MCF 10A (cell line): ENCODE results near the gene LIPK. TPM values are rescaled to one million over a fixed set of nuclear protein-coding genes. Genes with fewer than 3 reads are reported as not detected.

ENCODE experiments used
- BruUV-seq: library from RNA; stranded (reverse); fragments of 400-500 nt; replicated peaks from 2 replicates; lab custom pipeline; 2021; lab: Mats Ljungman, UMichigan
- CTCF ChIA-PET: fragments of 300-600 bp; sonication (Branson Sonifier 250); formaldehyde crosslinking; extraction: SDS; loops from one replicate; lab custom pipeline; 2021; ENCODE audit warnings: antibody characterized with exemption, inconsistent platforms; lab: Yijun Ruan, JAX
- POLR2A ChIA-PET: fragments of 300-600, 350-650 bp; sonication (Branson Sonifier 250); formaldehyde crosslinking; extraction: SDS; loops from one replicate; lab custom pipeline; 2020; ENCODE audit warnings: antibody characterized with exemption, inconsistent platforms; lab: Yijun Ruan, JAX
- DNase-seq: peaks from one replicate; pipeline ENCODE4 v3.0.0-alpha.2; 2018; ENCODE audit not compliant: unreplicated experiment
- H3K27ac Mint-ChIP-seq: one replicate; pipeline ENCODE4 v1.8.0; 2022; ENCODE audit warnings: mild to moderate bottlenecking, low read depth, mixed read lengths; ENCODE audit not compliant: unreplicated experiment
- H3K27me3 Mint-ChIP-seq: one replicate; pipeline ENCODE4 v1.8.0; 2022; ENCODE audit warnings: mixed read lengths; ENCODE audit not compliant: insufficient read depth, unreplicated experiment
- H3K36me3 Mint-ChIP-seq: one replicate; pipeline ENCODE4 v1.8.0; 2022; ENCODE audit warnings: mild to moderate bottlenecking, moderate library complexity, mixed read lengths; ENCODE audit not compliant: insufficient read depth, unreplicated experiment
- H3K4me1 Mint-ChIP-seq: one replicate; pipeline ENCODE4 v1.8.0; 2022; ENCODE audit warnings: mixed read lengths; ENCODE audit not compliant: insufficient read depth, unreplicated experiment
- H3K4me3 Mint-ChIP-seq: one replicate; pipeline ENCODE4 v1.8.0; 2022; ENCODE audit warnings: mild to moderate bottlenecking, moderate library complexity, mixed read lengths; ENCODE audit not compliant: unreplicated experiment
- H3K9me3 Mint-ChIP-seq: one replicate; pipeline ENCODE4 v1.8.0; 2022; ENCODE audit warnings: mixed read lengths; ENCODE audit not compliant: unreplicated experiment
- CTCF ChIP-seq: fragments of 200-600 bp; IDR thresholded peaks from one replicate; pipeline ENCODE4 v1.8.0; 2022; ENCODE audit warnings: antibody characterized with exemption, mild to moderate bottlenecking; ENCODE audit not compliant: unreplicated experiment
- intact Hi-C: fragments of 100-400 bp; cut with micrococcal nuclease; formaldehyde crosslinking; loops from 2 replicates; pipeline ENCODE4 v1.14.1; 2022
- total RNA-seq: library from RNA; stranded (reverse); gene quantifications from 2 replicates; pipeline ENCODE4 v1.2.3, GENCODE V29; 2022

The LIPK gene
- total RNA-seq, 1 experiment from 2014 or later, result not detected

- ChIA-PET POLR2A (no interaction called here), CTCF (interaction anchor here (0.9 kb wide), 1 partner anchor 27 kb away, joined by 3 read pairs; no protein-coding TSS in a partner anchor)
- Mint-ChIP-seq H3K27ac (no peak overlapping the region), H3K9me3 (no peaks in the 10 kb centered on the region), H3K36me3 (no peaks in the 10 kb centered on the region), H3K4me3 (no peak overlapping the region), H3K27me3 (no peaks in the 10 kb centered on the region), H3K4me1 (no peaks in the 10 kb centered on the region)
- no TSS peak for BruUV-seq
- no peak for DNase-seq
- no peak for TF ChIP-seq CTCF
- intact Hi-C loops, result no loop called here
Observed at GRCh38 chr10:88755753-88756152, 49.7 kb downstream of the LIPK start.

- Mint-ChIP-seq H3K36me3 (no peaks in the 10 kb centered on the region), H3K4me3 (no peak overlapping the region), H3K9me3 (no peaks in the 10 kb centered on the region), H3K27me3 (no peaks in the 10 kb centered on the region), H3K27ac (no peak overlapping the region), H3K4me1 (no peaks in the 10 kb centered on the region)
- DNase-seq, result no peak
- no peak for TF ChIP-seq CTCF
- ChIA-PET POLR2A (no interaction called here), CTCF (no interaction called here)
- intact Hi-C loops, result no loop called here
- no TSS peak for BruUV-seq
Observed at GRCh38 chr10:88756660-88757059, 50.6 kb downstream of the LIPK start.

- POLR2A ChIA-PET, result interaction anchor here (0.9 kb wide), 1 partner anchor 32 kb away, joined by 3 read pairs; no protein-coding TSS in a partner anchor
- DNase-seq, result no peak
- peaks cover 4% of the 10 kb centered on the region for H3K36me3 Mint-ChIP-seq
Observed at GRCh38 chr10:88759366-88760101, 53.5 kb downstream of the LIPK start, which contains the start of gene LIPN. LIPN (plus strand) TSS chr10:88760020; CDS start chr10:88761406, 1,386 bp downstream.

GRCh38 chr10:88762906-88763305 lies 56.9 kb downstream of the LIPK start:
- Mint-ChIP-seq H3K27me3 (no peaks in the 10 kb centered on the region), H3K4me1 (no peaks in the 10 kb centered on the region), H3K4me3 (no peak overlapping the region), H3K27ac (no peak overlapping the region), H3K9me3 (no peaks in the 10 kb centered on the region), H3K36me3 (peaks cover 4% of the 10 kb centered on the region)
- TF ChIP-seq CTCF, result no peak
- no peak for DNase-seq
- ChIA-PET POLR2A (no interaction called here), CTCF (no interaction called here)
- intact Hi-C loops, result no loop called here
- BruUV-seq, result no TSS peak

More at GRCh38 chr10:88759366-88760101, 53.5 kb downstream of the LIPK start, which contains the start of gene LIPN:
- CTCF ChIA-PET, result interaction anchor here (0.6 to 0.8 kb wide), 2 partner anchors 61 to 76 kb away, joined by 3 to 4 read pairs; no protein-coding TSS in a partner anchor
- Mint-ChIP-seq H3K4me3 (no peak within 1 kb of the TSS), H3K9me3 (no peaks in the 10 kb centered on the region), H3K27me3 (no peaks in the 10 kb centered on the region), H3K4me1 (no peaks in the 10 kb centered on the region), H3K27ac (no peak within 1 kb of the TSS)
- intact Hi-C loops, result no loop called here
- TF ChIP-seq CTCF, result no peak
- BruUV-seq, result no TSS peak
